RWPE1 (cell line): Measurements from ENCODE around the gene HIRA.

Experiments used
- CTCF ChIA-PET: fragments of 350-600 bp; sonication (Branson Sonifier 250); formaldehyde crosslinking; extraction: SDS; loops from one replicate; lab custom pipeline; 2021; lab: Yijun Ruan, JAX
- POLR2A ChIA-PET: fragments of 400-600 bp; formaldehyde crosslinking; extraction: SDS; loops from one replicate; lab custom pipeline; 2020; ENCODE audit warnings: antibody characterized with exemption; ENCODE audit not compliant: low non-redundant PET; lab: Yijun Ruan, JAX
- DNase-seq: peaks from one replicate; pipeline ENCODE4 v3.0.0; 2012; ENCODE audit warnings: low spot score
- H3K27ac ChIP-seq: fragments of 450-650 bp; 2 replicates; pipeline ENCODE4 v1.5.1; 2017
- CTCF ChIP-seq: fragments of 450-650 bp; conservative IDR thresholded peaks from 2 replicates; pipeline ENCODE4 v1.5.1; 2017; ENCODE audit warnings: low read depth, mild to moderate bottlenecking

HIRA gene

GRCh38 chr22:19456541-19456940 is 25.0 kb upstream of the HIRA start:
- POLR2A ChIA-PET: no interaction called here
- H3K27ac ChIP-seq: peak overlapping the region; percentile 69; the same call in 1 of the 2 replicates
- DNase-seq: no peak

GRCh38 chr22:19455585-19456370 is 24.2 kb upstream of the HIRA start:
- no peak for TF ChIP-seq CTCF
- peak overlapping the region; percentile 69 for H3K27ac ChIP-seq
- no peak for DNase-seq
- ChIA-PET POLR2A (no interaction called here), CTCF (no interaction called here)

More at GRCh38 chr22:19456541-19456940, 25.0 kb upstream of the HIRA start:
- TF ChIP-seq CTCF: no peak
- CTCF ChIA-PET: no interaction called here

- ChIA-PET CTCF (interaction anchor here (0.6 kb wide), 1 partner anchor 46 kb away, joined by 4 read pairs; no protein-coding TSS in a partner anchor), POLR2A (no interaction called here)
- no peak for TF ChIP-seq CTCF
- DNase-seq: no peak
- H3K27ac ChIP-seq: peak overlapping the region; percentile 69
These were observed 23.5 kb upstream of the HIRA start for GRCh38 chr22:19455033-19455432.

GRCh38 chr22:19454156-19454555 is 22.6 kb upstream of the HIRA start:
- no peak overlapping the region for H3K27ac ChIP-seq
- DNase-seq: no peak
- ChIA-PET CTCF (interaction anchor here (0.5 kb wide), 1 partner anchor 226 kb away, joined by 3 read pairs; no protein-coding TSS in a partner anchor), POLR2A (no interaction called here)
- TF ChIP-seq CTCF: no peak

- H3K27ac ChIP-seq: no peak overlapping the region
- CTCF ChIA-PET: interaction anchor here (0.5 kb wide), 1 partner anchor 226 kb away, joined by 3 read pairs; no protein-coding TSS in a partner anchor
- POLR2A ChIA-PET: no interaction called here
- DNase-seq: no peak
- TF ChIP-seq CTCF: no peak
These were observed 22.2 kb upstream of the HIRA start for GRCh38 chr22:19453718-19454117.

GRCh38 chr22:19451570-19451969 is 20.0 kb upstream of the HIRA start:
- ChIA-PET POLR2A (no interaction called here), CTCF (no interaction called here)

More at GRCh38 chr22:19451570-19451969, 20.0 kb upstream of the HIRA start:
- no peak for DNase-seq
- TF ChIP-seq CTCF: no peak
- H3K27ac ChIP-seq: no peak overlapping the region
